ENCODE results near the gene CEACAM18.
A peak's percentile ranks its signal among the peaks of the same experiment; 100 is the strongest.
"Not testable (repeated sequence)": the region's sequence is repeated elsewhere in the genome, so short reads cannot be mapped to it uniquely, and the experiment has no call there.

CEACAM18 gene

DNA sequence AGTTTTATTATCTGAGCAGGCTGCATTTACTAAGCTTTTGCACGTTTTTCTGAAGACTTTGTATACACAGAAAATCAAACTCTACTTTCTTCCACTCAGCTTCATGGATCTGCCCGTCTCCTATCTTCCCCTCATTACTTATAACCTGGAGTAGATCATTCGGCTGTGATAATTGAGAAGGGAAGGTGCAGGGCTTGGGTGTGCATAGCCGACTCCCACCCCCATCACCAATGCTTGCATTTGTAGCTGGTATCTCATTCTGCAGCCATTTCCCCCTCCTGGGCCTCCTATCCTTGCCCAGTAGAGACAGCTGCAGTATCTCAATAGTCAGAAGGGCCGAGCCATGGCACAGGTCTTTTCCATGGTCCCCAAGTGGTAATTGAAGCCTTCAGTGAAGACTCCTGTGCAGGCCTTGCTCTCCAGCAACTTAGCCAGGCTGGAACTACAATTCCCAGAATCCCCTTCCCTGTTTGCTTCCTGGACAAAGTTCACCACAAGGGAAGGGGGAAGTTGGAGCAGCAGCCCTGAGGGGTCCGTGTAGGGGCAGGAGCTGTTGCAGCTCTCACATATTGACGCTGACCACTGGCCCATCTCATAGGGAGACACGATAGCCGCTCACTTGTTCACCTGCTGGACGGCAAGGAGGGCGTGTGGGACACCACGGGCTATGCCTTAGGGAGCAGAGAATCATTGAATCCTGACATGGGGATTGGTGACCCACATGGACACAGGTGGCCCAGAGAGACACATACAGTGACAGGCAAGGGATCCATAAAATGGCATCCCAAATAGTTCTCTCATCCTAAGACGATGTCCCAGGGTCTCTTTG is 18.0 kb upstream of the CEACAM18 start:
- intact Hi-C loops (cut with DNase I) = no loop called here
- DNase-seq = peak in 1 of 10 donors; percentile 66

GRCh38 chr19:51461723-51462161 is 16.6 kb upstream of the CEACAM18 start:
- intact Hi-C loops (cut with DNase I) = no loop called here
- DNase-seq = peak in 2 of 10 donors; percentile 57 to 85

DNA sequence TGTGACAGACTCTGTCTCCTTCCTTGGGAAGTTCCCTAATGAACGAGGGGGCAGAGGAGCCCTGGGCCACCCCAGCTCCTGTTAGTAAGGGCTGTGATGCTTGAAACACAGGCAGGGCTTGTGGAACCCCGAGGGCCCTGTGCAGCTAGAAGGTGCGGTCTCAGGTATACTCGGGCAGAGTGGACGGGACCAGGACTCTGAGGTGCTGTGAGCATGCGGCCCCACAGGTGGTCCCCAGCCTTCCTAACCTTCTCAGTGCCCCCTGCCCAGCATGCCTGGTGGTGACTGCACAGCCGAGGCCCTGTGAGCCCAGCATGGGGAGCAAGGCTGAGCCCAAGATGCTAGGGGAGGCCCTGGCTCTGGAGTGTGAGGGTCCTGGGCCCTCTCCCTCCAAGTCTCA is 16.1 kb upstream of the CEACAM18 start:
- intact Hi-C loops (cut with DNase I) = no loop called here

GRCh38 chr19:51462681-51463080 is 15.7 kb upstream of the CEACAM18 start:
- intact Hi-C loops (cut with DNase I) = no loop called here
- peak in 1 of 10 donors; percentile 16 for DNase-seq

More for the DNA sequence above, 16.1 kb upstream of the CEACAM18 start:
- DNase-seq = peak in 2 of 10 donors; percentile 42 to 67

DNA sequence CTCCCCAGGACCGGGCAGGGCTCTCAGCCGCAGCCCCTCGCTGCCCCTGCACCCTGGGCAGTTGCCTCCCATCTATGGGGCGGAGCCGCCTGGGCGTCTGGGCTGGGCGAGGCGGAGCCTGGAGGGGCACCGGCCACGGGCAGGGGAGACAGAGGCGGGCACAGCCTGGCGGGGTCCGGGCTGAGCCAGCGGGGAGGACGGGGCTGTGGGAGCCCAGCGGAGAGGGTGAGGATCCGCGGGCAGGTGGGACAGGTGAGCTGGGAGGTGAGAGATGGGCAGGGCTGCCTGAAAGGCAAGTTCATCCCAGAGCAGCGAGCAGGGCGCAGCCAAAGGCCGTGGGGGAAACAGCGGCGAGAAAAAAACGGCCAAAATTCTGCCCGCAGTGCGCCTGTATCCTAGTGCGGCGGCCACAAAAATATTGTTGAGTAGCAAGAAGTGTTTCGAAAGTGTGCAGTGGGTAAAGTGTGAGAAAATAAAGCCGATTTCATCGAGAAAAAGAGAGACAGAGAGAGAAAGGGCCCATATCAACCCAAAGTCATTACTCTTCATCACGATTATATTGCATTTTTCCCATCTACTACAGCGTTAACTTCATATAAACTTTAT is 14.3 kb upstream of the CEACAM18 start:
- intact Hi-C loops (cut with DNase I); DNase-seq: not testable (repeated sequence)

GRCh38 chr19:51466723-51467122 is 11.6 kb upstream of the CEACAM18 start:
- no peak for DNase-seq
- intact Hi-C loops (cut with DNase I) = no loop called here

- no peak for DNase-seq
- intact Hi-C loops (cut with DNase I) = no loop called here
Measured at GRCh38 chr19:51467864-51468544, 10.3 kb upstream of the CEACAM18 start.

GRCh38 chr19:51468545-51468920 is 9.8 kb upstream of the CEACAM18 start:
- intact Hi-C loops (cut with DNase I) = no loop called here
- DNase-seq = no peak

GRCh38 chr19:51469162-51469561 is 9.2 kb upstream of the CEACAM18 start:
- no peak for DNase-seq
- intact Hi-C loops (cut with DNase I) = no loop called here

DNA sequence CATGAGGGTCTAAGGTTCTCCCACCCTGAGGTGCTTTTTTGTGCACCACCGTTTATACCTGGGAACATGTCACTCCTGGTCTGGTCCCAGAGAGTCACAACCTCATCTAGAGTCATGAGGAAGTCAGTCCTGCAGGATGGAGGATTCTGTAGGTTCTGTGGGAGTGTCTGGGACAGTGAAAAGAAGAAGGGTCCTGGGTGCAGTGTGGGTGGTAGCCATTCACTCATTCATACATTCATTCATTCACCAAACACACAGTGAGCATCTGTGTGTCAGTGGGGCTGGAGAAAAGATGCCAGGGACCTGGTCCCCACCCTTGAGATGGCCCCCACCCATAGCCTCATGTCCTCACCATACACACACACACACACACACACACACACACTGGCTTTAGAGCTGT is 8.7 kb upstream of the CEACAM18 start:
- DNase-seq = peak in 1 of 10 donors; percentile 19
- intact Hi-C loops (cut with DNase I) = loop anchor here (5.0 kb wide), 1 partner anchor 308 kb away; no protein-coding TSS in a partner anchor

- no peak for DNase-seq
- intact Hi-C loops (cut with DNase I) = loop anchor here (5.0 kb wide), 1 partner anchor 306 kb away; no protein-coding TSS in a partner anchor
Measured at GRCh38 chr19:51470966-51471365, 7.4 kb upstream of the CEACAM18 start.

- no peak for DNase-seq
- intact Hi-C loops (cut with DNase I) = loop anchor here (5.0 kb wide), 1 partner anchor 306 kb away; no protein-coding TSS in a partner anchor
Measured at GRCh38 chr19:51471527-51471926, 6.8 kb upstream of the CEACAM18 start.

- intact Hi-C loops (cut with DNase I) = loop anchor here (1.0 to 5.0 kb wide), 3 partner anchors 43 to 305 kb away; no protein-coding TSS in a partner anchor
Measured at GRCh38 chr19:51472607-51473006, 5.7 kb upstream of the CEACAM18 start.

DNA sequence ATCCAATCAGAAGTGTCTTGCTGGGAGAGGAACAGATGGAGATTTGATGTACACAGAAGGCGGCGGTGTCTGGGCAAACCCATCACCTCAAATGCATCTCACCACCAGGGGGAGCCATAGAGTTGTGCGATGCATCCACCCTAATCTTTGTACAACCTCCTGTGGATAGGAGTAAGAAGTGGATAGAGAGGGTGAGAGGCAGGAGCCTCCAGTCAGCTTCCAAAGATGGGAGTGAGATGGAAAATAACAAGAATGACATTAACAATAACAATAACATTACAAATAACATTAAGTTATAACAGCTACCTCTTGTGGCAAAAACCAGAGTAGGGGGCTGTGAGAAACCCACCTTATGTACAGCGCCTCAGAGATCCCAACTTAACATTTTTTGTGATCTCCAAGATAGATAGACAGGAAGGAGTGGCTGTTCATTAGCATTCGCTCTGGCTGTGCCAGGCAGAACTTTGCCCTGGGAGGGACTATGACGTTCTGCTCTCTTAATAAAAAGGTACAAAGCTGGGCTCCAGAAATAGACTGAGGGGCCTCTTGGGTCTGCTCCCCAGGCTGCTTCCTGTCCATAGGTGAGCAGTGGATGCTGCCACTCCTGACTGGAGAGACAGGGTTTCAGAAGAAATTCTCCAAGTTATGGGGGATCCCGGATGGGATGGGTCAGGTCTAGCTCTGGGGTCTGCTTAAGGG is 5.2 kb upstream of the CEACAM18 start:
- intact Hi-C loops (cut with DNase I) = loop anchor here (1.0 to 5.0 kb wide), 3 partner anchors 42 to 304 kb away; no protein-coding TSS in a partner anchor
- DNase-seq = peak in 8 of 10 donors; percentile 43 to 91 (median 76)

More at GRCh38 chr19:51472607-51473006, 5.7 kb upstream of the CEACAM18 start:
- DNase-seq = no peak

GRCh38 chr19:51476164-51476563 is 2.2 kb upstream of the CEACAM18 start:
- intact Hi-C loops (cut with DNase I) = no loop called here
- no peak for DNase-seq

DNA sequence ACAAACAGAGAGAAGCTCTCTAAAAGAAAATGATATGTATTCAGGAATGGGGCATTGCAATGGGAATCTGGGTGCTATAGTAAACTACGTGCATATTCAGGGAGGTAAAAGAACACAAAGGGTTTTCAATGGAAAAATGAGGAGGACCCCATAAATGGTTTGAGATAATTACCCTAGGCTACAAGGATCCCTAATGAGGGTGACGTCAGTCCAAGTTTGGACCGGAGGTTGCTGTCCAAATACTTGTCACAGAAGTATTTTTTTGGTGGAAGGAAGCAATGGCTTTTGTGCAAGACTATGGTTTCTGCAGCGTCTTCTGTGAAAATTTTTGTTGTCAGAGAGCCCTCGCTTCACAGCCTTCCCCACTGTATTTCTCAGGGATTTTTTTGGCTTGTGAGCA is 995 bp upstream of the CEACAM18 start:
- DNase-seq = no peak
- intact Hi-C loops (cut with DNase I) = no loop called here

GRCh38 chr19:51479531-51480331 is 1.4 kb downstream of the CEACAM18 start:
- peak in 1 of 10 donors; percentile 33 for DNase-seq

GRCh38 chr19:51480590-51480989 is 2.3 kb downstream of the CEACAM18 start:
- peak in 1 of 10 donors; percentile 46 for DNase-seq
- intact Hi-C loops (cut with DNase I) = no loop called here

More at GRCh38 chr19:51479531-51480331, 1.4 kb downstream of the CEACAM18 start:
- intact Hi-C loops (cut with DNase I) = no loop called here

GRCh38 chr19:51485960-51486660 is 7.8 kb downstream of the CEACAM18 start:
- DNase-seq = no peak
- intact Hi-C loops (cut with DNase I) = no loop called here

Data from posterior cingulate gyrus (tissue), 11 donors.